Measurements from ENCODE around the gene NDUFV1.

DNA sequence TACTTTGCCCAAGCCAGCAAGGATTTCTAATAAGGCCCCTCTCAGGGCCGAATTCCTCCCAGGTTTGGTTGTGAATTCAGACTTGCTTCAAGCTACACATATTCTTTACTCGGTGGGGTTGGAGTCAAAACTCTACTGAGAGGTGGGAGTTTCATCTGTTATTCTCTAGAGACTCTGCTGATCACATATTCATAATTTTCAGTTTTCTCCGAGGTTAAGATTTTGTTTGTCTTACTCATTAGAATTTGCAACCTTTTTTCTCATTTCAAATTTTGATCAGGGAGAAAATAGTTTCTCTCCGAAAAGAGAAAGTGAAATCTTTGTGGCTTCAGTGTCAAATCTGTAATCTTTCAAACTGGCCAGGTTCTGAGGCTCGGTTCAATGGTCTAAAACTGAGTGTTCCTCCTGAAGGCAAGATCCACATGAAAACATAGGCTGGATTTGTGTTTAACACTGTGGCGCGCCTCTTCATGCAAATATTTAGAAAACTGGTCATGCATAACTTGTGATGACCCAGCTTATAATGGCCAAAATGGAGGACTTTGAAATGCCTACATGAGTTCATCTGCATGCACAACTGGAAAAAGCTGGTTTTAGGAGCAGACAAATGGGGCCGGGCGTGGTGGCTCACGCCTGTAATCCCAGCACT, 44.6 kb upstream of the NDUFV1 start:
- TF ChIP-seq, protein P1, sequence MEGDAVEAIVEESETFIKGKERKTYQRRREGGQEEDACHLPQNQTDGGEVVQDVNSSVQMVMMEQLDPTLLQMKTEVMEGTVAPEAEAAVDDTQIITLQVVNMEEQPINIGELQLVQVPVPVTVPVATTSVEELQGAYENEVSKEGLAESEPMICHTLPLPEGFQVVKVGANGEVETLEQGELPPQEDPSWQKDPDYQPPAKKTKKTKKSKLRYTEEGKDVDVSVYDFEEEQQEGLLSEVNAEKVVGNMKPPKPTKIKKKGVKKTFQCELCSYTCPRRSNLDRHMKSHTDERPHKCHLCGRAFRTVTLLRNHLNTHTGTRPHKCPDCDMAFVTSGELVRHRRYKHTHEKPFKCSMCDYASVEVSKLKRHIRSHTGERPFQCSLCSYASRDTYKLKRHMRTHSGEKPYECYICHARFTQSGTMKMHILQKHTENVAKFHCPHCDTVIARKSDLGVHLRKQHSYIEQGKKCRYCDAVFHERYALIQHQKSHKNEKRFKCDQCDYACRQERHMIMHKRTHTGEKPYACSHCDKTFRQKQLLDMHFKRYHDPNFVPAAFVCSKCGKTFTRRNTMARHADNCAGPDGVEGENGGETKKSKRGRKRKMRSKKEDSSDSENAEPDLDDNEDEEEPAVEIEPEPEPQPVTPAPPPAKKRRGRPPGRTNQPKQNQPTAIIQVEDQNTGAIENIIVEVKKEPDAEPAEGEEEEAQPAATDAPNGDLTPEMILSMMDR (IDR thresholded peaks at IDR 0.05; ENCODE audit: low read length), result no peak
- TF ChIP-seq EZH2 (optimal IDR thresholded peaks at IDR 0.05; ENCODE audit: low read depth, low read length), result no peak
- no peak for TF ChIP-seq EZH2phosphoT487 (IDR thresholded peaks at IDR 0.05; ENCODE audit: low read length)

Measured in MM.1S (cell line).